Esophagus muscularis mucosa (tissue), 4 donors: ENCODE data around the gene MAST4.

Experiments used
- EP300 ChIP-seq: sonication (generic); formaldehyde crosslinking; IDR thresholded peaks from one replicate; pipeline ENCODE4 v1.6.1; 2017; ENCODE audit warnings: antibody characterized with exemption
- POLR2A ChIP-seq: fragments of 450-650 bp; IDR thresholded peaks from one replicate; pipeline ENCODE4 v1.6.1; 2017; ENCODE audit warnings: antibody characterized with exemption, moderate library complexity, mild to moderate bottlenecking, low read depth
- TF ChIP-seq, protein P1 (sequence below), 3 experiments: fragments of 200-600 bp in 2 of 3; fragments of 450-650 bp in 1 of 3; sonication (generic) in 2 of 3; IDR thresholded peaks; one replicate each; pipeline ENCODE4 v1.5.1; 2017 to 2019; ENCODE audit warnings: antibody characterized with exemption in 3 of 3, mild to moderate bottlenecking in 2 of 3, moderate library complexity in 1 of 3

DNA sequence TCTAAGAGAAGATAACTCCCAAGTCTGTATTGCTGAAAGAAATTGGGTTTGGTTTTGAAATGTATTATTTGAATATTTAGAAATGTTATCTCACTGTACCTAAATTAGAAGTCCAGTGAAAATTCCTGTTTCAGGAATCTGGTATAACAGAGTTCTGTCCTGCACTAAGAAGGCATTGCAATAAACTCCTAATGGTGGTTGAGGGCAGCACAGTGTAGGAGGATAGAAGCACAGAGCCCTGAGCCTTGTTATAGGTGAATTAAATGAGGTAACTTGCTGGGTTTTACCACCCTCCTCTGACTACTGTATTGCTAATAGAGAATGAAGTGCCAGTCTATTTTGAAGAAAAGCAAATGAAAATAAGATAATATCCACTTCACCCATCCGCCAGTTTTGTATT lies 457.0 kb downstream of the MAST4 start:
- TF ChIP-seq, protein P1, sequence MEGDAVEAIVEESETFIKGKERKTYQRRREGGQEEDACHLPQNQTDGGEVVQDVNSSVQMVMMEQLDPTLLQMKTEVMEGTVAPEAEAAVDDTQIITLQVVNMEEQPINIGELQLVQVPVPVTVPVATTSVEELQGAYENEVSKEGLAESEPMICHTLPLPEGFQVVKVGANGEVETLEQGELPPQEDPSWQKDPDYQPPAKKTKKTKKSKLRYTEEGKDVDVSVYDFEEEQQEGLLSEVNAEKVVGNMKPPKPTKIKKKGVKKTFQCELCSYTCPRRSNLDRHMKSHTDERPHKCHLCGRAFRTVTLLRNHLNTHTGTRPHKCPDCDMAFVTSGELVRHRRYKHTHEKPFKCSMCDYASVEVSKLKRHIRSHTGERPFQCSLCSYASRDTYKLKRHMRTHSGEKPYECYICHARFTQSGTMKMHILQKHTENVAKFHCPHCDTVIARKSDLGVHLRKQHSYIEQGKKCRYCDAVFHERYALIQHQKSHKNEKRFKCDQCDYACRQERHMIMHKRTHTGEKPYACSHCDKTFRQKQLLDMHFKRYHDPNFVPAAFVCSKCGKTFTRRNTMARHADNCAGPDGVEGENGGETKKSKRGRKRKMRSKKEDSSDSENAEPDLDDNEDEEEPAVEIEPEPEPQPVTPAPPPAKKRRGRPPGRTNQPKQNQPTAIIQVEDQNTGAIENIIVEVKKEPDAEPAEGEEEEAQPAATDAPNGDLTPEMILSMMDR (IDR thresholded peaks at IDR 0.05): no peak
- no peak for TF ChIP-seq POLR2A
- TF ChIP-seq EP300: no peak
